RWPE1 (cell line): ENCODE results near the gene C1orf198.

Source experiments
- CTCF ChIA-PET: fragments of 350-600 bp; sonication (Branson Sonifier 250); formaldehyde crosslinking; extraction: SDS; loops from one replicate; lab custom pipeline; 2021; lab: Yijun Ruan, JAX
- POLR2A ChIA-PET: fragments of 400-600 bp; formaldehyde crosslinking; extraction: SDS; loops from one replicate; lab custom pipeline; 2020; ENCODE audit warnings: antibody characterized with exemption; ENCODE audit not compliant: low non-redundant PET; lab: Yijun Ruan, JAX
- DNase-seq: peaks from one replicate; pipeline ENCODE4 v3.0.0; 2012; ENCODE audit warnings: low spot score
- H3K27ac ChIP-seq: fragments of 450-650 bp; 2 replicates; pipeline ENCODE4 v1.5.1; 2017
- CTCF ChIP-seq: fragments of 450-650 bp; conservative IDR thresholded peaks from 2 replicates; pipeline ENCODE4 v1.5.1; 2017; ENCODE audit warnings: low read depth, mild to moderate bottlenecking

Gene C1orf198

GRCh38 chr1:230836347-230836746 lies 32.0 kb downstream of the C1orf198 start:
- no peak overlapping the region for H3K27ac ChIP-seq
- no peak for DNase-seq
- TF ChIP-seq CTCF: no peak
- CTCF ChIA-PET: interaction anchor here (0.6 kb wide), 1 partner anchor 9 kb away, joined by 5 read pairs; no protein-coding TSS in a partner anchor
- POLR2A ChIA-PET: no interaction called here

GRCh38 chr1:230834292-230834691 lies 34.0 kb downstream of the C1orf198 start:
- TF ChIP-seq CTCF: no peak
- H3K27ac ChIP-seq: no peak overlapping the region
- DNase-seq: no peak
- ChIA-PET CTCF (interaction anchor here (0.6 kb wide), 1 partner anchor 36 kb away, joined by 5 read pairs; no protein-coding TSS in a partner anchor), POLR2A (no interaction called here)

GRCh38 chr1:230833511-230833910 lies 34.8 kb downstream of the C1orf198 start:
- CTCF ChIA-PET: interaction anchor here (0.6 kb wide), 1 partner anchor 15 kb away, joined by 5 read pairs; no protein-coding TSS in a partner anchor
- H3K27ac ChIP-seq: no peak overlapping the region
- TF ChIP-seq CTCF: no peak
- POLR2A ChIA-PET: no interaction called here
- no peak for DNase-seq

GRCh38 chr1:230832476-230832875 lies 35.8 kb downstream of the C1orf198 start:
- ChIA-PET CTCF (interaction anchor here (0.6 kb wide), 1 partner anchor 457 kb away, joined by 5 read pairs; no protein-coding TSS in a partner anchor), POLR2A (no interaction called here)
- no peak overlapping the region for H3K27ac ChIP-seq
- peak; percentile 22 for DNase-seq
- no peak for TF ChIP-seq CTCF

- POLR2A ChIA-PET: no interaction called here
- no peak for DNase-seq
- no peak for TF ChIP-seq CTCF
- CTCF ChIA-PET: interaction anchor here (0.6 kb wide), 1 partner anchor 457 kb away, joined by 5 read pairs; no protein-coding TSS in a partner anchor
- H3K27ac ChIP-seq: no peak overlapping the region
Observed at GRCh38 chr1:230831771-230832170, 36.5 kb downstream of the C1orf198 start.

GRCh38 chr1:230828421-230828820 lies 39.9 kb downstream of the C1orf198 start:
- DNase-seq: no peak
- ChIA-PET POLR2A (no interaction called here), CTCF (no interaction called here)
- no peak overlapping the region for H3K27ac ChIP-seq
- no peak for TF ChIP-seq CTCF

- no peak overlapping the region for H3K27ac ChIP-seq
- DNase-seq: no peak
- POLR2A ChIA-PET: no interaction called here
- CTCF ChIA-PET: no interaction called here
- TF ChIP-seq CTCF: no peak
Observed at GRCh38 chr1:230827801-230828200, 40.5 kb downstream of the C1orf198 start.
